Endothelial cell of umbilical vein (primary cell): ENCODE data around the gene MRPL32. TPM values are rescaled to one million over a fixed set of nuclear protein-coding genes. Genes with fewer than 3 reads are reported as not detected.

Source experiments
- BruUV-seq: library from RNA; stranded (reverse); fragments of 400-500 nt; replicated peaks from 2 replicates; lab custom pipeline; 2021; lab: Mats Ljungman, UMichigan
- CTCF ChIA-PET: fragments of 300-600, 350-600 bp; sonication (Branson Sonifier 250); formaldehyde crosslinking; loops from one replicate; lab custom pipeline; 2021; ENCODE audit warnings: antibody characterized with exemption, inconsistent platforms; lab: Charles Lee
- POLR2A ChIA-PET: fragments of 300-600, 350-600 bp; sonication (Branson Sonifier 250); formaldehyde crosslinking; loops from one replicate; lab custom pipeline; 2021; ENCODE audit warnings: antibody characterized with exemption, inconsistent platforms; lab: Charles Lee
- DNase-seq: peaks from one replicate; pipeline ENCODE4 v3.0.0-alpha.2; 2011; ENCODE audit warnings: low read depth, low spot score
- FAIRE-seq: peaks from 2 replicates; lab custom pipeline; 2011; peaks lifted over from hg19 to GRCh38; lab: Jason Lieb, UNC
- H2AFZ ChIP-seq: 2 replicates; pipeline ENCODE4 v1.6.0; 2012; ENCODE audit warnings: low read depth, low read length, control low read depth, inconsistent platforms
- H3K27ac ChIP-seq: 2 replicates; pipeline ENCODE4 v1.5.1; 2011; ENCODE audit warnings: low read depth, mild to moderate bottlenecking, control low read depth, low read length, moderate library complexity; ENCODE audit not compliant: insufficient read depth
- H3K27me3 ChIP-seq, 2 experiments: 2 replicates each; pipeline versions ENCODE4 v1.6.0 to v1.6.1; 2011; ENCODE audit warnings: low read length in 2 of 2, mixed read lengths in 1 of 2; ENCODE audit not compliant: control insufficient read depth in 2 of 2, insufficient read depth in 2 of 2
- H3K36me3 ChIP-seq, 2 experiments: 2 replicates in 1 of 2; 3 replicates in 1 of 2; pipeline ENCODE4 v1.5.1; 2011; ENCODE audit warnings: low read length in 2 of 2, mild to moderate bottlenecking in 1 of 2, moderate library complexity in 1 of 2; ENCODE audit not compliant: control insufficient read depth in 2 of 2, insufficient read depth in 2 of 2; ENCODE audit errors: extremely low read depth in 1 of 2
- H3K4me1 ChIP-seq: 3 replicates; pipeline ENCODE4 v1.5.1; 2011; ENCODE audit warnings: mild to moderate bottlenecking, low read length; ENCODE audit not compliant: control insufficient read depth, insufficient read depth; ENCODE audit errors: extremely low read depth
- H3K4me2 ChIP-seq: 2 replicates; pipeline ENCODE4 v1.6.1; 2011; ENCODE audit warnings: low read length, control low read depth, mixed read lengths; ENCODE audit not compliant: insufficient read depth
- H3K4me3 ChIP-seq, 3 experiments: fragments of 200-600 bp in 1 of 3; sonication (generic), shearing (Covaris generic) in 1 of 3; replicated peaks in 1 of 3; 2 replicates each; pipeline ENCODE4 v1.5.1; 2011 to 2016; ENCODE audit warnings: control low read depth in 3 of 3, low read length in 3 of 3, mild to moderate bottlenecking in 2 of 3, inconsistent platforms in 1 of 3, low read depth in 1 of 3, moderate library complexity in 1 of 3; ENCODE audit not compliant: insufficient read depth in 1 of 3
- H3K79me2 ChIP-seq: 2 replicates; pipeline ENCODE4 v1.6.0; 2012; ENCODE audit warnings: low read length, inconsistent platforms; ENCODE audit not compliant: control insufficient read depth, insufficient read depth
- H3K9ac ChIP-seq: replicated peaks from 2 replicates; pipeline ENCODE3; 2011; ENCODE audit warnings: low read length, control low read depth; ENCODE audit not compliant: insufficient read depth; ENCODE audit errors: extremely low read depth
- H3K9me1 ChIP-seq: replicated peaks from 3 replicates; pipeline ENCODE4 v1.6.0; 2011; ENCODE audit warnings: mild to moderate bottlenecking, low read length; ENCODE audit not compliant: control insufficient read depth, insufficient read depth; ENCODE audit errors: extremely low read depth
- H3K9me3 ChIP-seq: replicated peaks from 2 replicates; pipeline ENCODE4 v1.5.1; 2012; ENCODE audit warnings: low read length, inconsistent platforms; ENCODE audit not compliant: control insufficient read depth, insufficient read depth
- H4K20me1 ChIP-seq: replicated peaks from 2 replicates; pipeline ENCODE3; 2011; ENCODE audit warnings: mild to moderate bottlenecking, low read length; ENCODE audit not compliant: control insufficient read depth, insufficient read depth; ENCODE audit errors: extremely low read depth
- CTCF ChIP-seq, 2 donors: IDR thresholded peaks; 1 replicate in 1 of 2; 2 replicates in 1 of 2; pipeline ENCODE4 v1.5.1; 2011; ENCODE audit warnings: low read length in 2 of 2, mild to moderate bottlenecking in 2 of 2, moderate library complexity in 2 of 2, control low read depth in 1 of 2, inconsistent platforms in 1 of 2, low read depth in 1 of 2; ENCODE audit not compliant: insufficient read depth in 1 of 2; ENCODE audit errors: extremely low read depth in 1 of 2
- EZH2 ChIP-seq: IDR thresholded peaks from 2 replicates; pipeline ENCODE4 v1.6.1; 2012; ENCODE audit warnings: borderline replicate concordance, low read depth, mild to moderate bottlenecking, moderate library complexity, low read length, inconsistent platforms; ENCODE audit not compliant: severe bottlenecking
- FOS ChIP-seq: IDR thresholded peaks from 2 replicates; pipeline ENCODE4 v1.6.1; 2011; ENCODE audit warnings: mild to moderate bottlenecking, low read length, moderate library complexity, borderline replicate concordance; ENCODE audit not compliant: insufficient read depth
- GATA2 ChIP-seq: IDR thresholded peaks from 2 replicates; pipeline ENCODE4 v1.7.0; 2011; ENCODE audit warnings: low read depth, mild to moderate bottlenecking, moderate library complexity, mixed read lengths, low read length; ENCODE audit not compliant: insufficient read length, insufficient read depth
- JUN ChIP-seq: IDR thresholded peaks from 2 replicates; pipeline ENCODE4 v1.6.1; 2011; ENCODE audit warnings: borderline replicate concordance, low read depth; ENCODE audit not compliant: insufficient read length, insufficient read depth
- MAX ChIP-seq: IDR thresholded peaks from 2 replicates; pipeline ENCODE4 v1.6.1; 2011; ENCODE audit not compliant: insufficient read depth, insufficient read length
- MYC ChIP-seq: IDR thresholded peaks from one replicate; pipeline ENCODE4 v1.6.1; 2011; ENCODE audit warnings: mild to moderate bottlenecking, low read depth, low read length
- POLR2A ChIP-seq: IDR thresholded peaks from 2 replicates; pipeline ENCODE4 v1.6.1; 2012; ENCODE audit warnings: low read depth, mild to moderate bottlenecking, control low read depth, low read length
- POLR2AphosphoS5 ChIP-seq: IDR thresholded peaks from 2 replicates; pipeline ENCODE4 v1.6.1; 2012; ENCODE audit warnings: low read depth, mild to moderate bottlenecking, control low read depth, low read length, moderate library complexity; ENCODE audit not compliant: insufficient read depth
- dilution Hi-C: fragments of 300-500 bp; cut with MboI; formaldehyde crosslinking; loops from one replicate; pipeline ENCODE4 v1.15.0; 2019; ENCODE audit warnings: low sequenced_read_pairs; ENCODE audit not compliant: extremely low pct_ligation_motif_present
- intact Hi-C: fragments of 100-400 bp; cut with micrococcal nuclease; formaldehyde crosslinking; loops from one replicate; pipeline ENCODE4 v1.10.0; 2022
- polyA plus RNA-seq, 4 experiments: library from polyadenylated mRNA; depleted of rRNA in 3 of 4; stranded (reverse) in 3 of 4; unstranded in 1 of 4; fragments of >200 nt; gene quantifications; 2 replicates each; pipeline versions ENCODE4 v1.2.1 to v1.2.3, GENCODE V29; 2011 to 2012; ENCODE audit warnings: missing spikeins in 1 of 4
- total RNA-seq: library from RNA; stranded (reverse); gene quantifications from 2 replicates; pipeline ENCODE4 v1.2.3, GENCODE V29; 2021

MRPL32 gene
- total and polyA plus RNA-seq, 2 donors (not counting 3 experiments of a cell fraction or from before 2014, with no cell fraction given) = 39.9 to 62.2 TPM

- DNase-seq = no peak
- Histone ChIP-seq H3K9ac (no peak overlapping the region), H3K4me1 (peaks cover 4% of the 10 kb centered on the region), H4K20me1 (no peaks in the 10 kb centered on the region), H3K4me3 (no peak overlapping the region), H3K9me1 (no peaks in the 10 kb centered on the region), H3K79me2 (no peaks in the 10 kb centered on the region), H3K4me2 (no peak overlapping the region), H3K27me3 (peaks cover 0 to 1% of the 10 kb centered on the region in 2 experiments), H3K36me3 (no peaks in the 10 kb centered on the region), H2AFZ (no peak overlapping the region), H3K27ac (no peak overlapping the region), H3K9me3 (no peaks in the 10 kb centered on the region)
- POLR2A ChIA-PET = no interaction called here
- CTCF ChIA-PET = interaction anchor here (1.4 kb wide), 1 partner anchor 16 kb away, joined by 4 read pairs; no protein-coding TSS in a partner anchor
- intact Hi-C loops (no loop called here), dilution Hi-C loops (loop anchor here (25.0 kb wide), 1 partner anchor 334 kb away; no protein-coding TSS in a partner anchor)
- no TSS peak for BruUV-seq
- no peak for FAIRE-seq
- TF ChIP-seq CTCF (IDR thresholded peaks at IDR 0.05; ENCODE audit: extremely low read depth in 1 of 2, insufficient read depth in 1 of 2, low read depth in 1 of 2, low read length in 2 of 2) = no peak
- TF ChIP-seq POLR2A = no peak
- no peak for TF ChIP-seq GATA2
- TF ChIP-seq JUN = no peak
- TF ChIP-seq FOS = no peak
- TF ChIP-seq EZH2 = no peak
- no peak for TF ChIP-seq MAX
- TF ChIP-seq MYC = no peak
- no peak for TF ChIP-seq POLR2AphosphoS5
Measured at GRCh38 chr7:42978496-42978895, 46.3 kb downstream of the MRPL32 start.
